Upper lobe of left lung (tissue), 4 donors: ENCODE data around the gene SORL1.

ENCODE experiments used
- EP300 ChIP-seq, 4 donors: sonication (generic); formaldehyde crosslinking; IDR thresholded peaks; one replicate each; pipeline ENCODE4 v1.5.1; 2017; ENCODE audit warnings: antibody characterized with exemption in 4 of 4, control low read depth in 2 of 4
- POLR2AphosphoS5 ChIP-seq, 2 donors: sonication (generic); formaldehyde crosslinking; IDR thresholded peaks; one replicate each; pipeline ENCODE4 v1.5.1; 2017; ENCODE audit warnings: antibody characterized with exemption in 2 of 2
- TF ChIP-seq, protein P1 (sequence below), 6 experiments: fragments of 450-650 bp in 4 of 6; fragments of 200-600 bp in 2 of 6; sonication (generic) in 2 of 6; IDR thresholded peaks; one replicate each; pipeline ENCODE4 v1.5.1; 2016 to 2019; ENCODE audit warnings: antibody characterized with exemption in 6 of 6

DNA sequence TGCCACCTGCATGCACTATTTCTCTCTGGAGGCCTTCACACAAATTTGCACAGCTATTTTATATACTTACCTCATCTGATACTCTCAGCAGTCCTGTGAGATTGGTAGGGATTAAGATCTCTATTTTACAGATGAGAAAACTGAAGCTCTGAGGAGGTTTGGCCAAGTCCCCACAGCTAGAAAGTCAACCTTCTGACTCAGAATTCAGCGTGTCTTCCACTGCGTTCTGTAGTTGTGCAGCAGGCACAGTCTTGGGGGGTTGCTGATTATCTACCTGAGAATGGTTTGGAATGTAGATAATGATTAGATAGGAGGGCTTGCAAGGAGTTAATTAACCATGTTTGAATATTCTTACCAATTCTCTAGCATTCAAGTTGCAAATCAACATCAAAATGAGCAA is 2.5 kb upstream of the SORL1 start:
- TF ChIP-seq, protein P1, sequence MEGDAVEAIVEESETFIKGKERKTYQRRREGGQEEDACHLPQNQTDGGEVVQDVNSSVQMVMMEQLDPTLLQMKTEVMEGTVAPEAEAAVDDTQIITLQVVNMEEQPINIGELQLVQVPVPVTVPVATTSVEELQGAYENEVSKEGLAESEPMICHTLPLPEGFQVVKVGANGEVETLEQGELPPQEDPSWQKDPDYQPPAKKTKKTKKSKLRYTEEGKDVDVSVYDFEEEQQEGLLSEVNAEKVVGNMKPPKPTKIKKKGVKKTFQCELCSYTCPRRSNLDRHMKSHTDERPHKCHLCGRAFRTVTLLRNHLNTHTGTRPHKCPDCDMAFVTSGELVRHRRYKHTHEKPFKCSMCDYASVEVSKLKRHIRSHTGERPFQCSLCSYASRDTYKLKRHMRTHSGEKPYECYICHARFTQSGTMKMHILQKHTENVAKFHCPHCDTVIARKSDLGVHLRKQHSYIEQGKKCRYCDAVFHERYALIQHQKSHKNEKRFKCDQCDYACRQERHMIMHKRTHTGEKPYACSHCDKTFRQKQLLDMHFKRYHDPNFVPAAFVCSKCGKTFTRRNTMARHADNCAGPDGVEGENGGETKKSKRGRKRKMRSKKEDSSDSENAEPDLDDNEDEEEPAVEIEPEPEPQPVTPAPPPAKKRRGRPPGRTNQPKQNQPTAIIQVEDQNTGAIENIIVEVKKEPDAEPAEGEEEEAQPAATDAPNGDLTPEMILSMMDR (IDR thresholded peaks at IDR 0.05), result no peak
- TF ChIP-seq POLR2AphosphoS5 (IDR thresholded peaks at IDR 0.05) (no peak), EP300 (IDR thresholded peaks at IDR 0.05) (no peak)
